LoVo (cell line): ENCODE data around the gene ARTN.

Source experiments
- DNase-seq: peaks from one replicate; pipeline ENCODE4 v3.0.0-alpha.2; 2016; ENCODE audit warnings: low spot score

The ARTN gene

DNA sequence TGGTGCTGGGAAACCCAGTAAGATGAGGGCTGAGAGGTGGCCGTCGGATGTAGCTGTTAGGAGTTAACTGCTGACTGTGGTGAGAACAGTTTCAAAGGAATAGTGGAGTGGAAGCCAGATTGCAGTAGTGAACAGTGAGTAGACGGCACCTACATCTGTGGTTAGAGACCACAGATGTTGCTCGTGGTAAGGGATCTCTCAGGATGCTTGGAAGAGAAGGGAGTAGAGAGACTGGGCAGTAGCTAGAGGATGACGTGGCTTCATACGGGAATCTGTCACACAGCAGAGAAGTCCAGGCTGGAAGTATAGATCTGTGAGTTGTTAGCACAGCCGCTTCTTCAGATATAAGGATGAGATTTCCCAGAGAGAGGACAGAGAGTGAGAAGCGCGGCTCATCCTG is 7.8 kb upstream of the ARTN start:
- DNase-seq = no peak

DNA sequence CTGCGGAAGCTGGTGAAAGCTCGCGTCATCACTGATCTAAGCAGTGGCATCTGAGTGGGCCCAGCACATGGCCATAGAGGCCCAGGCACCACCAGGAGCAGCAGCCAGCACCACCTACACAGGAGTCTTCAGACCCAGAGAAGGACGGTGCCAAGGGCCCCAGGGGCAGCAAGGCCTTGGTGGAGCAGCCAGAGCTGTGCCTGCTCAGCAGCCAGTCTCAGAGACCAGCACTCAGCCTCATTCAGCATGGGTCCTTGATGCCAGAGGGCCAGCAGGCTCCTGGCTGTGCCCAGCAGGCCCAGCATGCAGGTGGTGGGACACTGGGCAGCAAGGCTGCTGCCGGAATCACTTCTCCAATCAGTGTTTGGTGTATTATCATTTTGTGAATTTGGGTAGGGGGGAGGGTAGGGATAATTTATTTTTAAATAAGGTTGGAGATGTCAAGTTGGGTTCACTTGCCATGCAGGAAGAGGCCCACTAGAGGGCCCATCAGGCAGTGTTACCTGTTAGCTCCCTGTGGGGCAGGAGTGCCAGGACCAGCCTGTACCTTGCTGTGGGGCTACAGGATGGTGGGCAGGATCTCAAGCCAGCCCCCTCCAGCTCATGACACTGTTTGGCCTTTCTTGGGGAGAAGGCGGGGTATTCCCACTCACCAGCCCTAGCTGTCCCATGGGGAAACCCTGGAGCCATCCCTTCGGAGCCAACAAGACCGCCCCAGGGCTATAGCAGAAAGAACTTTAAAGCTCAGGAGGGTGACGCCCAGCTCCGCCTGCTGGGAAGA is 3.2 kb upstream of the ARTN start:
- no peak for DNase-seq

DNA sequence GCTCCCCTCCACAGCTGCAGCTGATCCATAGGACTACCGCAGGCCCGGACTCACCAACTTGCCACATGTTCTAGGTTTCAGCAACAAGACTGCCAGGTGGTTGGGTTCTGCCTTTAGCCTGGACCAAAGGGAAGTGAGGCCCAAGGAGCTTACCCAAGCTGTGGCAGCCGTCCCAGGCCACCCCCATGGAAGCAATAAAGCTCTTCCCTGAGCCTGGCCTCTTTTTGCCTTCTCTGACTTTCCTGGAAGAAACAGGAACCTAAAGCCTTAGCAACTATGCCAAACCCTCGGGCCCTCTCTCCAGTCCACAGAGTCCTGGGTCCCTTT is 2.7 kb upstream of the ARTN start:
- DNase-seq = no peak

DNA sequence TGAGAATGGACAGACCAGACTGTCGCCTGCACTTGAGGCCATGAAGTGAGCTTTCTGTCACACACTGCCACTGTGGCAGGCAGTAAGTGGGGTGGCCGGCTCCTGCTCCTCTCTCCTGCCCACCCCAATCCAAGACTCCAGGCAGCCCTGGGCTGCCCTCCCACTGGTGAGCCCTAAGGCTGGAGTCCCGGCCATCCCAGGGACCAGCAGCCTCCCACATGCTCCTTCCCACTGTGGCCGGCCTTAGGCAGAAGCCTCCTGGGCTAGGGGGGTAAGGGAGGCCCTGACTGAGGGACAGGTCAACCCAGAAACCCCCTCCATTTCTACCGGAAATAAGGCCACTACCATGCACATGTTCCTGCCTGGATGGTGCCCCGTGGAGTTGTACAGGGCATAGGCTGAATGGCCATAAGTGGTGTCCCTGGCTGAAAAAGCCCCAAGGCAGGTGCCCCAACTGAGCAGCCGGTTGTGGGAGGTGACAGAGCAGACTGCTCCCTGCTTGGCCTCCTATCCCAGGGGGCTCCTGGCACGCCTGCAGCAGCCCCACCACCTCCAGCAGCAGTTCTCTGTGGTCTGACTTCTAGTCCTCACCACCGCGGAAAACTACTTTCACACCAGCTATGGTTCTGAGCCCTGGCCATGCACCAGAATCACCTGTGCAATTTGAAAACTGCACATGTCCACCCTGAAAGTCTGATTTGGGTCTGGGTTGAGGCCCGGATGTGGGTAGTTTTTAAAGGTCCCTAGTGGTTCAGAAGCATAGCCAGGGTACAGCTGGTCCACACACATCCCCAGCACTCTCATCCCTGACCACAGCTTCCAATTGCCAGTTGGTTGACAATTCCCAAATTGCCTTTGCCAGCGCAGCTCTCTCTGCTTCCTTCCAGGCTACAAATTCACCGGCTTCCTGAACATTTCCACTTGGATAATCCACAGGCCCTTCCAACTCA is 1.6 kb upstream of the ARTN start:
- DNase-seq = no peak

DNA sequence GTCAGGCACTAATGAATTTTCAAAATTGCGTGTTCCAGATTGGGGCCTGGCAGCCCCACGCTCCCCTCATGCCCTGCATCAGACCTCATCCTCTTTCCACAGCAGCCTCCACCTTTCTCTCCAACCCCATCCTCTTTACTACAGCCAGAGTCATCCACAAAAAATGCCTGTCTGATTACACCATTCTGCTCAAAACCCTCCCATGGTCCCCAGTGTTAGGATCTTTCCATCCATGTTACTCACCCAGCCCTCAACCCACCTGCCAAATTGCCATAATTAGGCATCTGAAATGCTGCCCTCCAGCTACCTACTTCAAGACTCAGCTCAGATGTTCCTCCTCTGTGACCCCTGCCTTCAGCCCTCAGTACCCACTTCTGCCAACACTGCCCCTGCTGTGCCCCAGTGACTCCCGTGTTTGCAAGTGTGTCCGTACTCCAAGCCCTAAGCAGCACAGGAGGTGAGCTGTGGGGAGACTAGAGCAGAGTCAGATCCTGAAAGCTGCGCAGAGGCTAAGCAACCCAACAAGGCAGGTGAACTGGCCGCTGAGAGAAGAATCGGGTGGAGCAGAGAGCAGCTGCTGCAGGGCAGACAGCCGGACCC is 715 bp upstream of the ARTN start:
- DNase-seq = no peak

DNA sequence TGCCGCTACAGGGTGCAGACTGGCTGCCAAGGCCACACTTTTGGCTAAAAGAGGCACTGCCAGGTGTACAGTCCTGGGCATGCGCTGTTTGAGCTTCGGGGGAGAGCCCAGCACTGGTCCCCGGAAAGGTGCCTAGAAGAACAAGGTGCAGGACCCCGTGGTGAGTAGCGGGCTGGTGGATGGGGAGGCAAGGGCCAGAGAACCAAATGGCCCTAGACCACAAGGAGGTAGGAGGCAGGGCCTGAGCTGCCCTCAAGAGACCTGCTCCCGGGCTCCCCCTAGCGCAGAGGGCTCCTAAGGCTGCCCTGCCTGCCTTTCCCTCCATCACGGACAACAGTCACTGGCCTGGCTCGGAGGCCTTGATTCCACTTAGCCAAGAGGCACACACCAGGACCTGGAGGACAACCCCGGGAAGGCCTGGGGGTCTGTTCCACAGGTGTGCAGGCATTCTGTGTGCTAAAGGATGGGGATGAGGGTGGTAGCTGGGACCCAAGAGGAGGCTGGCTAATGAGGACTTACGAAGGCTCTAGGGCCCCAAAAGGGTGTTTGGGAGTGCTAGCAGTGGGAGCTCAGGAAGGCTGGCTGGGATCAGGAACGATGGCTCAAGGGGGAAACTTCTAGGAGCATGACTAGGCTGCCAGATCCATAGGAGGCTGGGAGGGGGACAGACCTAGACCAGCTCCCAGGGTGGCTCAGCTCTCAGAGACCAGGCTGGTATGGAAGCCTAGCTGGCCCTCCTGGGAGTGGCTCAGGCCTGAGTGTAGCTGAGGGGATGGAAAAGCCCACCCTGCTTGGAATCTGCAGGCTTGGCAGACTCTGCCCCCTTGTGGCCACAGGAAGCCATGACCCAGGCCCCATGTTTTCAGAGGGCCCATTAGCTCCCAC is 742 bp downstream of the ARTN start:
- DNase-seq = peak; percentile 55

DNA sequence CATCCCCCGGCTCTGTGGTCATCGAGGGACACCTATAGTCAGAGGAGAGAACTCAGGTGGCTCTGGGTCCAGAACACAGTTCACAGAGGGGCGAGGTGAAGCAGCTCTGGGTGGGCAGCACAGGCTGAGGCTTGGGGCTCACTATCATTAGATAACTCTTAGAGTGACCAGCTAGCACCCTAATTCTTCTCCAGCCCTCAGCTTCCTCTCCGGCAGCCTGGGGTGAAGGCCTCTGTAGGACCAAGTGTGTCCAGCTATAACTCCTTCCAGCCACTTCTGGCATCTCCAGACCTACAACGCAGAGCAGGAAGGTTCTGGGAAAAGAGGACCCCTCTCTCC is 1.4 kb downstream of the ARTN start:
- DNase-seq = no peak

DNA sequence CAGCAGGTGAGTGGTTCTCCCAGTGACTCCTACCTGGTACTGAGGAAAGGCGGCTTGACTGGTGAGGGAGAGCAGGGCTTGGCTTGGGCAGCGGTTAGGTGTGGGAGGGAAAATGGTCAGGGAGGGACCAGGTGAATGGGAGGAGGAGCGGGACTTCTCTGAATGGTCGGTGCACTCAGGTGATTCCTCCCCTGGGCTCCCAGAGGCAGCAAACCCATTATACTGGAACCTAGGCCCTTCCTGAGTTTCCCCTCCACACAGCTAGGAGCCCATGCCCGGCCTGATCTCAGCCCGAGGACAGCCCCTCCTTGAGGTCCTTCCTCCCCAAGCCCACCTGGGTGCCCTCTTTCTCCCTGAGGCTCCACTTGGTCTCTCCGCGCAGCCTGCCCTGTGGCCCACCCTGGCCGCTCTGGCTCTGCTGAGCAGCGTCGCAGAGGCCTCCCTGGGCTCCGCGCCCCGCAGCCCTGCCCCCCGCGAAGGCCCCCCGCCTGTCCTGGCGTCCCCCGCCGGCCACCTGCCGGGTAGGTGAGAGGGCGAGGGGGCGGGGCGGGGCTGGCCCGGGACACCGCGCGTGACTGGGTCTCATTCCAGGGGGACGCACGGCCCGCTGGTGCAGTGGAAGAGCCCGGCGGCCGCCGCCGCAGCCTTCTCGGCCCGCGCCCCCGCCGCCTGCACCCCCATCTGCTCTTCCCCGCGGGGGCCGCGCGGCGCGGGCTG is 2.3 kb downstream of the ARTN start:
- no peak for DNase-seq

DNA sequence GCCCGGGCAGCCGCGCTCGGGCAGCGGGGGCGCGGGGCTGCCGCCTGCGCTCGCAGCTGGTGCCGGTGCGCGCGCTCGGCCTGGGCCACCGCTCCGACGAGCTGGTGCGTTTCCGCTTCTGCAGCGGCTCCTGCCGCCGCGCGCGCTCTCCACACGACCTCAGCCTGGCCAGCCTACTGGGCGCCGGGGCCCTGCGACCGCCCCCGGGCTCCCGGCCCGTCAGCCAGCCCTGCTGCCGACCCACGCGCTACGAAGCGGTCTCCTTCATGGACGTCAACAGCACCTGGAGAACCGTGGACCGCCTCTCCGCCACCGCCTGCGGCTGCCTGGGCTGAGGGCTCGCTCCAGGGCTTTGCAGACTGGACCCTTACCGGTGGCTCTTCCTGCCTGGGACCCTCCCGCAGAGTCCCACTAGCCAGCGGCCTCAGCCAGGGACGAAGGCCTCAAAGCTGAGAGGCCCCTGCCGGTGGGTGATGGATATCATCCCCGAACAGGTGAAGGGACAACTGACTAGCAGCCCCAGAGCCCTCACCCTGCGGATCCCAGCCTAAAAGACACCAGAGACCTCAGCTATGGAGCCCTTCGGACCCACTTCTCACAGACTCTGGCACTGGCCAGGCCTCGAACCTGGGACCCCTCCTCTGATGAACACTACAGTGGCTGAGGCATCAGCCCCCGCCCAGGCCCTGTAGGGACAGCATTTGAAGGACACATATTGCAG is 3.0 kb downstream of the ARTN start:
- DNase-seq = no peak

DNA sequence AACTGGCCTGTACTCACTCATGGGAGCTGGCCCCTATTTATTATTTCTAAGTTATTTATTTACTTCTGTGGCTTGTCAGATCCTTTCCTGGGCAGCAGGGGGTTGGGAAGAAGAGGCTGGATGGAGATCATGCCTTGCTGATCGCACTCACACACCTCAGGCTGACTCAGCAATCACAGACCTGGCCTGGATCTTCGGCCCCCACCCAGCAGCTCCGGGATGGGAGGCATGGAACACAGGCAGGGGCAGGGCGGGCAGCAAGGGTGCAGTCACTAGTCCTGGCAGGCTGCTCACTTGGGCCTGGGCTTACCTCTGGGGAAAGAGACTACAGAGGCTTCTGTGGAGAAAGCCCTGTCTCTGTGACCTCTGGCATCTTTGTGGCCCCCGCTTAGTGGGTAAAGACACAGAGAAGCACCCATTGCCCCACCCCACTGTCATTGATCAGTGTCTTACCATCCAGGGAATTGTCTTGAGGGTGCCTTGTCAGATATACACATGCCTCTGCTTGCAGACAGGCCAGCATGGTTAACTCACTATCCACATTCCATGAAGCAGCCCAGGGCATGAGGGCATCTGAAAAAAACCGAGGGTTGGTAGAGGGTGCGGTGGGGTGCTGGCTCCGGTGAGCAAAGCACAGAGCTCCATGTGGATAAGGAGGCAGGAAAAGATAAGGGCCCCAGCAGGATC is 3.7 kb downstream of the ARTN start:
- no peak for DNase-seq

DNA sequence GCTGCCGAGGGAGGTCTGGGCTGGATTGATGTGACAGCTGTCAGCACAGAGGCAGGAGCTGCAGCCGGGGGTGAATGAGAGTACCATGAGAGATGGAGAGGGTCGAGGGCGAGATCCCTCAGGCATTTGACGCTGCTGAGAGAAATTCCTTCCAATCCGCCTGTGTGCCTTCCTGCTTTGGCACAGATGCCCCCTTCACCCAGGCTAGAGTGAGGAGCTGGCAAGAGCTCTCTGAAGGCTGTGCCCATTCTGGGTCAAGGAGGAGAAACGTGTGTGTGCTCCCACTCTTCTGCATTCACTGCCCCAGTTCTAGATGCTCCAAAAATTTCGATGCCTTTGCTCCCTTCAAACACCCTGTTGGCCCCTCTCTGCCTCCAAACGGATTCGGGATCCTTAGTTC is 4.8 kb downstream of the ARTN start:
- DNase-seq = no peak

DNA sequence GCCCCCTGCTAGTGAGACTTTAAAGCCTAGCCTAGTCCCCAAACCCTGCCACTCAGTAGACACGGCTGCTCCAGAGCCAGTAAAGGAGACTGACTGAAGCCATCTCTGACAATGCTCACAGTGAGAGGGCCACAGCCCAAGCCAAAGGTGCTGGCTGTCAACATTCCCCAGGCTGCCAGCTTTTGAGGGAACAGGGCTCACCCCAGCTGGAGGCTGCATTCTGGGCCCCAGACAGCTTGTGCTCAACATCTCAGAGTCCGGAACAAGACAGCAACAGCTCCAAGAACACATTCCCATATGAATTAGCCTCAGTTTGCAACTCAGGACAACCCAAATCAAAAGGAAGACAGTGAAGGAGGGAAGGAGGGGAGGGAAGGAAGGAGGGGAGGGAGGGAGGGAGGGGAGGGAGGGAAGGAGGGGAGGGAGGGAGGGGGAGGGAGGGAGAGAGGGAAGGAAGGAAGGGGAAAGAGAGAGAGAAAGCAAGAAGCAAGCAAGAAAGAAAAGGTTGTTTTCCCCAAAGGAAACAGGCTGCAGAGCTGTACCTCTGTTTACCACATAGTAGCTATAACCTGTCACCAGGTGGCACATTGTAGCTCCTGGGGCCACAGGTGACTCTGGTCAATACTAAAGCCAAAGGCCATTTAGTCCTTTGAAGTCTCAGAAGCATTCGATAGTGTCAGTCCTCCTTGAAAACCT is 5.4 kb downstream of the ARTN start:
- no peak for DNase-seq

DNA sequence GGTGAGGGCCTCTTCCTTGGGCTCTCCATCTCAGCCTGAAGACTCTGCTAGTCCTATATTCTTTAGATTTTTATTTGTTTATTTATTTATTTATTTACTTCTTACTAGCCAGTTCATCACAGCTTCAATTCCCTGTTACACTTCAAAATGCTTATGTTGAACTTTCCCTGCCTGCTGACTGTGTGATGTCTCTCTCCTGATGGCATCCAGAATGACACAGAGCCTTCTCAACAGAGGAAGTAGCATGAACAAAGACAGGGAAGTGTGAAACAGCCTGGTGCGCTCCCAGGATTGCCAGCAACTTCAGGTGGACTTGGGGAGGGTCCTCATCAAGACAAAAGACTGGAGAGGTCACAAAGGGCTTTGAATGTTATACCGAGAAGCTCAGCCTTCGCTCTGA is 8.8 kb downstream of the ARTN start:
- DNase-seq = no peak

DNA sequence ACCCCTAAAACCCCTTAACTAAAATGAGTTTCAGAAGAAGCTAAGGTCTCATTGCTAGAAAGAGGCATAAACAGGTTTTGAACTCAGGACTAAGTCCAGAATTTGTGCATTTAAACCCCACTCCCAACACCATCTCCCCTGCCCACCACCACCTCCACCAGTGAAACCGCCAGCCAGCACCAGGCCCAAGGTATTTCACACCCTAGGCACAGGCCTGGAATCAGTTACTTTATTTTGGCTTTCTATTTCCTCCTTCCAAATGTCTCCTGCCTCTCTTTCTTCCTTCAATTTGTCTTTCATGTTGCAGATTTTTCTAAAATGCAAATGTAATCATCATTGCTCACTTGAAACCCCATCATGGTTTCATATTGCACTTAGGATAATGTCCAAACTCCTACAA is 11.3 kb downstream of the ARTN start:
- DNase-seq = no peak

DNA sequence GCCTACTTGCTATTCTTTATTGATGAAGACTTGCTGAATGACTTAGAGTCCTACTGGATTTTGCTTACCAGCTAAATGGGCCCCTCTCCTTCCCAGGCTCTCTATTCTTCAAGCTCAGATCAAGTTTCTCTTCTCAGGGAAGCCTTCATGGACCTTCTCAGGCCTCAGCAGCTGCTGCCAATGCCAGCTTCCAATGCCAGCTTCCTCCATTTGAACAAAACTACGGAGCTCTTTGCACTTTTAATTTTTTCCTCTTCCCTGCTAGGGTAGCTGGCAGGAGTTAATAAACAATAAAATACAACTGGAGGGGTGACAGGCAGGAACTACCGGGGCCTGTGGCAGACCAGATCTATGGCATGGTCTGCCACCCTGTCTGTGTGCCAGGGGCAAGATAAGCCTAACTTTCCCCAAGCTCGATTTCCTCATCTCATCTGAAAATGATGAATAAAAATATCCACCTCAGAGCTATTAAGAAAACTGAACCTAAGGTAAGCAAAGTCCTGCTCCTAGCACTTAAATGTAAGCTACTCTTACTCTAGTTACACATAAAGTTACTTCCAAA is 12.2 kb downstream of the ARTN start:
- no peak for DNase-seq

DNA sequence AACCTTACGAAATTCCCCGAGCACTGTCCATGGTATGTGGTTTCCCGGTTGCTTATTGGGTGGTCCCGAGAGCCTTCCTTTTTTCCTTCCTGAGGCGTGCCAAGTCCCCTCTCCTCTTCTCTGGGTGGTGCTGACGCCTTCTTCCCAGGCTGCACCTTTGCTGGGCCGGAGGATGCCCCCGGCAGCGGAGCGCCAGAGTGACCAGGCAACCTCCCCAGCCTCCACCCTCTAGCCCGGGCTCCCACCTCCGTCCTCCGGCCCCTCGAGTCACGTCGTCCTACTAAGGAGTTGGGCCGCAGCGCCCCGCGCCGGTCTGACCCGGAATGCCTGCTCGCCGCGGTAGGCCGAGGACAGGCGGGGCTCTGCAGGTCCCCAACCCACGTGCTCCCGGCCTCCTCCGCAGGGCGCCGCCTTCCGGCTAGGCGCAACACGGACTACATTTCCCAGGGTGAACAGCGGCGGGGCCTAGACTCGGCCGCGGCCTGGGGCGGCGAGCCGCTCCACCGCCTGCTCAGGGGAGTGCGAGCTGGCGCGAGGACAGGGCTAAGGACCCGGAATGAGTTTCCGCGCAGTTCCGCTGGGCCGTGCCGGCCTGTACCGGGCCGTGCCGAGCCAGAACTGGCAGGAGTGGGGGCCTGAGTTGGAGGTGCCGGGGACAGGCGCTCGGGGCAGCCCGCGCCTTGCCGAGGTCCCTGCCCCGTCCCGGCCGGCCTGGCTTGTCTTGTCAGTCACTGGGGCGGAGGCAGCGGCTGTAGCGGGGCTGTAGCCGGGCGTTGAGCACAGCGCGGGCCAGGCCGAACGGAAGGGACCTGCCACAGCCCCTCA is 12.8 kb downstream of the ARTN start, which contains the start of gene IPO13:
Gene IPO13, plus strand, starts transcription at position 715 of the 825 bp plus-strand sequence. CDS start 651 bp downstream, outside the sequence.
- peak; percentile 95 for DNase-seq

DNA sequence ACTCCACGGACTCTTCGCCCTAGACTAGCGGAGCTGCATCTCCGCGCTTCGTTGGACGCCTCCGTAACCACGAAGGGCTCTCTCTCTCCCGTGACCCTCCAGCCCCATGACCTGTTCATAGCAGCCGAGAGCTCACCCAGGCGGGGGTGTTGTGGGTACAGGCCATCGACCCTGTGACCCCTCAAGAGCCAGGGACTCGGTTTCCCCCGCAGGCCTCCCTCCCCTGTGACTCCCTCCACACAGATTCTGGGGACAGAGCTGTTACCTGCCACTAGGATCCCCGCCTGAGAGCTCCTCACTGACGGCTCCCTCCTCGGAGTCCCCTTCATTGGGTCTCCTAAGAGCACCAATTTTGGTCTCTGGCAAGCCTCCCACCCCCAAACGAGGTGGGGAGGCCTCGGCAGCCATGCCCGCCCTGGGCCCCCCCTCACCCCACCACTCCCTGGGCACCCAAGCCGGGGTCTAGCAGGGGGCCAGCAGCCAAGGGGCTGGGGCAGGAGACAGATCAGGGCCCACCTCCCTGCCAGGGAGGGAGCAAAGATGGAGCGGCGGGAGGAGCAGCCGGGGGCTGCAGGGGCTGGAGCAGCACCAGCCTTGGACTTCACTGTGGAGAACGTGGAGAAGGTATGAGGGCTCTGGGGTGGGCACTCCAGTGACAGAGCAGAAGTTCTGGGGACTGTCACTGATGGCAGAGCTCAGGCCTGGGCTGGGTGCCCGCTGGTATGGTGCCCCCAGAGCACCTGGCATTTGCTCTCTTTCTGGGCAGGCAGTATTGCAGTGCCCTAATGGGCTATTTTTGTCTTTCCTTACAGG is 13.7 kb downstream of the ARTN start:
- DNase-seq = no peak
